ENCODE measurements around the gene TNNT1.
"Not testable (repeated sequence)": the region's sequence is repeated elsewhere in the genome, so short reads cannot be mapped to it uniquely, and the experiment has no call there.

Gene TNNT1

DNA sequence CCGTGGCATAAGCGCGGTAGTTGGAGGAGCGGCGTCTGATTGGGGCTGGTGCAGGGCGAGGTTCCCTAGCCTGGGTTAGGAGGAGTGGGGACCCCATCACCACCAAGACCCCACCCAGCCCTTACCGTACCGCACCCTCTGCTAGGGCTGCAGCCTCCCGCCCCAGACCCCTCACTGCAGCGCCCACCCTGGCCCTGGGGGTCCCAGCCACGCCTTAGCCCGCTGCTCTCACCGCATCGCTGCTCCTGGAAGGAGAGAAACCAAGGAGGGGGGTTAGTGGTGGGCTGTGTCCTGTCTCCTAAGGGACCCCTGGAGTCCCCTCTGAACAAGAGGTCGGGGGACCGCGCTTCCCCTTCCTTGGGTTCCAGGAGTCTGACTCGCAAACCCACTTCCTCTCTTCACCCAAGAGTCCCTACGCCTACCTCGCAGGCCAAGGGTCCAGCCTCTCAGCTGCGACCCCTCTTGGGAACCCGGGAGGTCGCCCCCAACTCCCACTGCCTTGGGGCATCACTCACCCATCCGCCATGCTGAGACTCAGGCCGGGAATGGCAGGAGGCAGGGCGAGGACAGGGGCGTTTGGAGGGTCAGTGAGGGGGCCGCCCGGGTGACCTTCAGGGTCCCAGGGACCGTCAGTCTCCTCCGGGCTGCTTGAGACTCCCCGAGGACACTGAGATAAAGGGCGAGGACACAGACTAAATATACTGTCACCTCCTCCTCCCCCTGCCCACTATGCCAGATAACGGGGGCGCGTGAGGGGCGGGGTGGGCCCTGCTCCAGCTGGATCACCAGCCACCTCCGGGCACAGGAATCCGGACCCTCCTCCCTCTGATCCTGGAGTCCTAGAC lies 8.3 kb upstream of the TNNT1 start, which contains the start of gene TNNI3:
Gene TNNI3 (minus strand): TSS at position 669 of the 845 bp plus-strand sequence. CDS start 143 bp downstream, at position 526.
- no peak for DNase-seq (ENCODE audit: low read depth, low spot score)
- ChIA-PET CTCF (interaction anchor here (0.6 to 3.8 kb wide), 5 partner anchors 9 to 68 kb away, joined by 3 to 32 read pairs (median 4); partner anchors contain the start of gene DNAAF3), POLR2A (no interaction called here)
- TF ChIP-seq, protein P1, sequence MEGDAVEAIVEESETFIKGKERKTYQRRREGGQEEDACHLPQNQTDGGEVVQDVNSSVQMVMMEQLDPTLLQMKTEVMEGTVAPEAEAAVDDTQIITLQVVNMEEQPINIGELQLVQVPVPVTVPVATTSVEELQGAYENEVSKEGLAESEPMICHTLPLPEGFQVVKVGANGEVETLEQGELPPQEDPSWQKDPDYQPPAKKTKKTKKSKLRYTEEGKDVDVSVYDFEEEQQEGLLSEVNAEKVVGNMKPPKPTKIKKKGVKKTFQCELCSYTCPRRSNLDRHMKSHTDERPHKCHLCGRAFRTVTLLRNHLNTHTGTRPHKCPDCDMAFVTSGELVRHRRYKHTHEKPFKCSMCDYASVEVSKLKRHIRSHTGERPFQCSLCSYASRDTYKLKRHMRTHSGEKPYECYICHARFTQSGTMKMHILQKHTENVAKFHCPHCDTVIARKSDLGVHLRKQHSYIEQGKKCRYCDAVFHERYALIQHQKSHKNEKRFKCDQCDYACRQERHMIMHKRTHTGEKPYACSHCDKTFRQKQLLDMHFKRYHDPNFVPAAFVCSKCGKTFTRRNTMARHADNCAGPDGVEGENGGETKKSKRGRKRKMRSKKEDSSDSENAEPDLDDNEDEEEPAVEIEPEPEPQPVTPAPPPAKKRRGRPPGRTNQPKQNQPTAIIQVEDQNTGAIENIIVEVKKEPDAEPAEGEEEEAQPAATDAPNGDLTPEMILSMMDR (IDR thresholded peaks at IDR 0.05; ENCODE audit: insufficient read depth, low read length, missing control alignments): no peak
- H3K4me3 ChIP-seq (ENCODE audit: low read depth, low read length): peak within 1 kb of the TSS; percentile 15; the same call in 1 of the 2 replicates

DNA sequence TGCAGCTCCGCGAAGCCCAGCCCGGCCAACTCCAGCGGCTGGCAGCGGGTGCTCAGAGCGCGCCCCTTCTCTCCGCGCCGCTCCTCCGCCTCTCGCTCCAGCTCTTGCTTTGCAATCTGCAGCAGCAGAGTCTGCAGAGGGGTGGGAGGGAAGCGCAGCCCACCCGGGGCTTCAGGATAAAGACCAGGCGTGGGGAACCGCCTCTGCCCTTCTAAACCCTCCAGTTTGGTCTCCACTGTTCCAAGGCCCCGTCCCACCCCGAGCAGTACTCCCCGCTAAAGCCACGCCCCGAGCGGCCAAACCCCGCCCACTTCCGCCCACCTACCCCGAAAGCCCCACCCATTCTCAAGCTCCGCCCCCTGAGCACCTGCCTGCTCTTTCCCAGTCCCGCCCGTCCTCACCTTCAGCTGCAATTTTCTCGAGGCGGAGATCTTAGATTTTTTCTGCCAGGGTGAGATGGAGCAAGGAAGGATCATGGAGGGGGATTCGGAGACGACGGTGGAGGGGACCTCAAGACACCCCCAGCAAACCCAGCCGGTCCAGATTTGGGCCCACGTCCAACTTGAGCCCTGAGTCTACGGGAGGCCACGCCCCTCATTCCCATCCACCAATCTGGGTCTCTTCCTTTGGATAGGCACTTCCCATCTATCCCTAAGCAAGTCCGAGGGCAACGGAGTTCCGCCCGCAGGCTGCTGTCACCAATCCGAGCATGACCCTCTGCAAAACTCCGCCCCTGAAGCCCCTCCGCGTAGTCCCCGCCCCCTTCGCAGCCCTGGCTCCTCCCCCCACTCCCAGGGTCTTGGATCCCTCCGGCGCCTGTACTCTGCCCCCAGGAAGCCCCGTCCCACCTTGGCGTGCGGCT lies 7.4 kb upstream of the TNNT1 start:
- ChIA-PET CTCF (interaction anchor here (0.9 to 1.3 kb wide), 3 partner anchors 9 to 15 kb away, joined by 3 to 6 read pairs (median 4); no protein-coding TSS in a partner anchor), POLR2A (no interaction called here)
- peak overlapping the region; percentile 15; the same call in 1 of the 2 replicates for H3K4me3 ChIP-seq (ENCODE audit: low read depth, low read length)

DNA sequence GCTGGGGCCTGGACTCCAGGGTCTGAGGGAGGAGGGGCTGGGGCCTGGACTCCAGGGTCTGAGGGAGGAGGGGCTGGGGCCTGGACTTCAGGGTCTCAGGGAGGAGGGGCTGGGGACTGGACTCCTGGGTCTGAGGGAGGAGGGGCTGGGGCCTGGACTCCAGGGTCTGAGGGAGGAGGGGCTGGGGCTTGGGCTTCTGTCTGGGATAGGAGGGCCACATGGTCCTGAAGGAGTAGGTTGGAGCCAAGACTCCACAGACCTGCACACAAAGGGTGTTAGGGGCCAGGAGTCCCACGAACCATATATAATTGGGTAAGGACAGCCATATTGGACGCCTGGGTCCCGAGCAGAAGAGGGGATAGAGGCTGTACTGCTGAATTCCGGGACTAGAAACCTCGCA lies 6.8 kb upstream of the TNNT1 start:
- H3K4me3 ChIP-seq (ENCODE audit: low read depth, low read length): peak overlapping the region; percentile 8; the same call in 1 of the 2 replicates
- CTCF ChIA-PET: interaction anchor here (0.9 to 1.3 kb wide), 3 partner anchors 9 to 15 kb away, joined by 3 to 6 read pairs (median 4); no protein-coding TSS in a partner anchor
- DNase-seq (ENCODE audit: low read depth, low spot score); POLR2A ChIA-PET: not testable (repeated sequence)

More for the DNA sequence above, 7.4 kb upstream of the TNNT1 start:
- TF ChIP-seq, protein P1 (IDR thresholded peaks at IDR 0.05; ENCODE audit: insufficient read depth, low read length, missing control alignments): no peak
- no peak for DNase-seq (ENCODE audit: low read depth, low spot score)

DNA sequence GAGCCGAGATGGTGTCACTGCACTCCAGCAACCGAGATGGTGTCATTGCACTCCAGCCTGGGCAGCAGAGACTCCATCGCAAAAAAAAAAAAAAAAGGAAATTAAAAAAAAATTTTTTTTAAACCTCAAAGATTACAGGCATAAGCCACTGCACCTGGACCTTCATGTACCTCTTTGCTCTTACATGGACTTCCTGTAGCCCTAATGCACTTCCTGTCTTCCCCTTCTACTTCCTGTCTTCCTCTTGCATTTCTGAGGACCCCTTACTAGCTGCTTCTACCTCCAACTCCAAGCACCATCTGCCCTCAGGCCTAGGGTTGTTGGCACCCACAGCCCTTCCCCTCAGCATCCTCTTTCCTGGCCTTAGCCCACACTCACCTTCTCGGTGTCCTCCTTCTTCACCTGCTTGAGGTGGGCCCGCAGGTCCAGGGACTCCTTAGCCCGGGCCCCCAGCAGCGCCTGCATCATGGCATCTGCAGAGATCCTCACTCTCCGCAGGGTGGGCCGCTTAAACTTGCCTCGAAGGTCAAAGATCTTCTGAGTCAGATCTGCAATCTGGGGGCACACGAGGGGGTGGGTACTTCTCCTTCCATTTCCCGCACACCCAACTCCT lies 4.8 kb upstream of the TNNT1 start:
- POLR2A ChIA-PET: no interaction called here
- TF ChIP-seq, protein P1 (IDR thresholded peaks at IDR 0.05; ENCODE audit: insufficient read depth, low read length, missing control alignments): no peak
- no peak overlapping the region for H3K4me3 ChIP-seq (ENCODE audit: low read depth, low read length)
- DNase-seq (ENCODE audit: low read depth, low spot score): no peak
- CTCF ChIA-PET: interaction anchor here (4.6 kb wide), 1 partner anchor 12 kb away, joined by 30 read pairs; no protein-coding TSS in a partner anchor

DNA sequence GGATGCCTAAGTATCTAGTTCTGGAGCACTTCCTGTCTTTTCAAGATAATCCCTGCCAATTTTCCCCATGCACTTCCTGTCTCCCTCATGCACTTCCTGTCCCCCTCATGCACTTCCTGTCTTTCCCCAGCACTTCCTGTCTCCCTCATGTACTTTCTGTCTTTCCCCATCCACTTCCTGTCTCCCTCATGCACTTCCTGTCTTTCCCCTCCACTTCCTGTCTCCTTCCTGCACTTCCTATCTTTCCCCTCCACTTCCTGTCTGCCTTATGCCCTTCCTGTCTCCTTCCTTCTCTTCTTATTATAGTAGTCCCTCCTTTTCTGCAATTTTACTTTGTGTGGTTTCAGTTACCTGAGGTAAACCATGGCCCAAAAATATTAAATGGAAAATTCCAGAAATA lies 3.0 kb upstream of the TNNT1 start:
- CTCF ChIA-PET: interaction anchor here (0.8 to 4.6 kb wide), 4 partner anchors 8 to 481 kb away, joined by 3 to 30 read pairs (median 9); no protein-coding TSS in a partner anchor
- DNase-seq (ENCODE audit: low read depth, low spot score): no peak
- TF ChIP-seq, protein P1 (IDR thresholded peaks at IDR 0.05; ENCODE audit: insufficient read depth, low read length, missing control alignments): no peak
- H3K4me3 ChIP-seq (ENCODE audit: low read depth, low read length): no peak overlapping the region
- POLR2A ChIA-PET: no interaction called here

DNA sequence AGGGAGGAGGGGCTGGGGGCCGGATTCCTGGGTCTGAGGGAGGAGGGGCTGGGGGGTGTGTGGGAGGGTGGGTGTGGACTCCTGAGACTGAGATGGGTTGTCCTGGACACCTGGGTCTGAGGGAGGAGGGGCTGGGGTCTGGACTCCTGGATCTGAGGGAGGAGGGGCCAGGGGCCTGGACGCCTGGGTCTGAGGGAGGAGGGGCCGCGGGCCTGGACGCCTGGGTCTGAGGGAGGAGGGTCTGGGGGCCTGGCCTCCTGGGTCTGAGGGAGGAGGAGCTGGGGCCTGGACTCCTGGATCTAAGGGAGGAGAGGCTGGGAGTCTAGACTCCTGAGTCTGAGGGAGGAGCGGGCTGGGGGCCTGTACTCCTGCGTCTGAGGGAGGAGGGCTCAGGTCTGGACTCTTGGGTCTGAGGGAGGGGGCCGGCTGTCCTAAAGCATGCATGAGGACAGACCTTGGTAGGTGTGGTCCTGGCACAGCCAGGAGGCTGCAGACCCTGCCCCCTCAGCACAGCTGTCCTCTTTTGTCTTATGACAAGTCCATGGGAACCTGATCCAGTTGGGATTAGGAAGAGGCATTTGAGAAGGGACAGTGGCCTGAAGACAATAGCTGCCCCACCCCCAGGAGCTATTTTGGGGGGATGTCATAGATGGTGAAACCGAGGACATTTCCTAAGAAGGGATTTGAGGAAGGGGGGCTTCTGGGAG lies 1.3 kb downstream of the TNNT1 start:
- DNase-seq (ENCODE audit: low read depth, low spot score): no peak
- ChIA-PET CTCF (interaction anchor here (1.0 to 3.3 kb wide), 5 partner anchors 9 to 51 kb away, joined by 3 to 23 read pairs (median 3); partner anchors contain the start of gene TNNI3), POLR2A (no interaction called here)
- TF ChIP-seq, protein P1 (IDR thresholded peaks at IDR 0.05; ENCODE audit: insufficient read depth, low read length, missing control alignments): no peak
- no peak overlapping the region for H3K4me3 ChIP-seq (ENCODE audit: low read depth, low read length)

Measured in AG04449 (cell line).